Measurements from ENCODE around the gene BTBD9. TPM values are rescaled to one million over a fixed set of nuclear protein-coding genes. Genes with fewer than 3 reads are reported as not detected.

BTBD9 gene
- total RNA-seq, 4 donors from 2014 or later, result 9.2 to 16.3 (median 11.6) TPM

- Histone ChIP-seq H3K27me3 (no peaks in the 10 kb centered on the region), H3K4me3 (no peak overlapping the region), H3K36me3 (no peaks in the 10 kb centered on the region), H3K4me1 (no peaks in the 10 kb centered on the region), H3K27ac (no peak overlapping the region), H3K9me3 (no peaks in the 10 kb centered on the region)
- 89 to 91% methylated on average over 3 of the region's 3 CpGs for WGBS, 2 donors
- intact Hi-C loops (cut with DNase I), result no loop called here
- no peak for TF ChIP-seq POLR2A (IDR thresholded peaks at IDR 0.05)
- TF ChIP-seq, protein P1, sequence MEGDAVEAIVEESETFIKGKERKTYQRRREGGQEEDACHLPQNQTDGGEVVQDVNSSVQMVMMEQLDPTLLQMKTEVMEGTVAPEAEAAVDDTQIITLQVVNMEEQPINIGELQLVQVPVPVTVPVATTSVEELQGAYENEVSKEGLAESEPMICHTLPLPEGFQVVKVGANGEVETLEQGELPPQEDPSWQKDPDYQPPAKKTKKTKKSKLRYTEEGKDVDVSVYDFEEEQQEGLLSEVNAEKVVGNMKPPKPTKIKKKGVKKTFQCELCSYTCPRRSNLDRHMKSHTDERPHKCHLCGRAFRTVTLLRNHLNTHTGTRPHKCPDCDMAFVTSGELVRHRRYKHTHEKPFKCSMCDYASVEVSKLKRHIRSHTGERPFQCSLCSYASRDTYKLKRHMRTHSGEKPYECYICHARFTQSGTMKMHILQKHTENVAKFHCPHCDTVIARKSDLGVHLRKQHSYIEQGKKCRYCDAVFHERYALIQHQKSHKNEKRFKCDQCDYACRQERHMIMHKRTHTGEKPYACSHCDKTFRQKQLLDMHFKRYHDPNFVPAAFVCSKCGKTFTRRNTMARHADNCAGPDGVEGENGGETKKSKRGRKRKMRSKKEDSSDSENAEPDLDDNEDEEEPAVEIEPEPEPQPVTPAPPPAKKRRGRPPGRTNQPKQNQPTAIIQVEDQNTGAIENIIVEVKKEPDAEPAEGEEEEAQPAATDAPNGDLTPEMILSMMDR (IDR thresholded peaks at IDR 0.05), result no peak
- no peak for DNase-seq
Measured at GRCh38 chr6:38460186-38460585, 179.5 kb downstream of the BTBD9 start.

GRCh38 chr6:38459291-38459690 lies 180.4 kb downstream of the BTBD9 start:
- no peak overlapping the region for H3K4me3 ChIP-seq
- H3K27ac ChIP-seq, result no peak overlapping the region
- no peaks in the 10 kb centered on the region for H3K4me1 ChIP-seq
- H3K9me3 ChIP-seq, result no peaks in the 10 kb centered on the region
- no peaks in the 10 kb centered on the region for H3K36me3 ChIP-seq
- intact Hi-C loops (cut with DNase I), result no loop called here
- H3K27me3 ChIP-seq, result no peaks in the 10 kb centered on the region
- no peak for DNase-seq
- WGBS, 2 donors, result 84 to 93% methylated on average over 2 of the region's 2 CpGs
- TF ChIP-seq, protein P1 (IDR thresholded peaks at IDR 0.05), result no peak
- no peak for TF ChIP-seq POLR2A (IDR thresholded peaks at IDR 0.05)

DNA sequence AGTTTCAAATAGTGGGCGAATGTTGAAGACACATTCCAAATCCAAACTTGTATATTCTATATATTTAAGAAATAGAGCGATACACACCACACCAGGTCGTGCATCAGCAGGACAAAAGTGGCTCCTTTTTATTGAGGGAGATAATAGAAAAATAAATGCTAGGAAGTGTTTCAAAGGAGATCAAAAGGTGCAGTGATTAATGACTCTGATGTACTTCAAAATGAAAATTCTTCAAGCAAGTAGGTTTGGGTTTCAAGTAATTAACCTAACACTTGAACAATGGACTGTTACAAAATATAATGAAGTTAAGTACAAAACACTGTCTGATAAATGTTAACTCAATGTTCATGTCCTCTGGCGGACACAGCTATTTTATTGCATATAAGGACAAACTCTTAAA lies 185.9 kb downstream of the BTBD9 start:
- TF ChIP-seq, protein P1 (IDR thresholded peaks at IDR 0.05), result no peak
- no peak for TF ChIP-seq POLR2A (IDR thresholded peaks at IDR 0.05)
- Histone ChIP-seq H3K36me3 (no peaks in the 10 kb centered on the region), H3K27ac (no peak overlapping the region), H3K27me3 (no peaks in the 10 kb centered on the region), H3K4me3 (no peak overlapping the region), H3K4me1 (no peaks in the 10 kb centered on the region), H3K9me3 (no peaks in the 10 kb centered on the region)
- no peak for DNase-seq
- 87 to 90% methylated on average over 4 of the region's 4 CpGs for WGBS, 2 donors
- intact Hi-C loops (cut with DNase I), result no loop called here

DNA sequence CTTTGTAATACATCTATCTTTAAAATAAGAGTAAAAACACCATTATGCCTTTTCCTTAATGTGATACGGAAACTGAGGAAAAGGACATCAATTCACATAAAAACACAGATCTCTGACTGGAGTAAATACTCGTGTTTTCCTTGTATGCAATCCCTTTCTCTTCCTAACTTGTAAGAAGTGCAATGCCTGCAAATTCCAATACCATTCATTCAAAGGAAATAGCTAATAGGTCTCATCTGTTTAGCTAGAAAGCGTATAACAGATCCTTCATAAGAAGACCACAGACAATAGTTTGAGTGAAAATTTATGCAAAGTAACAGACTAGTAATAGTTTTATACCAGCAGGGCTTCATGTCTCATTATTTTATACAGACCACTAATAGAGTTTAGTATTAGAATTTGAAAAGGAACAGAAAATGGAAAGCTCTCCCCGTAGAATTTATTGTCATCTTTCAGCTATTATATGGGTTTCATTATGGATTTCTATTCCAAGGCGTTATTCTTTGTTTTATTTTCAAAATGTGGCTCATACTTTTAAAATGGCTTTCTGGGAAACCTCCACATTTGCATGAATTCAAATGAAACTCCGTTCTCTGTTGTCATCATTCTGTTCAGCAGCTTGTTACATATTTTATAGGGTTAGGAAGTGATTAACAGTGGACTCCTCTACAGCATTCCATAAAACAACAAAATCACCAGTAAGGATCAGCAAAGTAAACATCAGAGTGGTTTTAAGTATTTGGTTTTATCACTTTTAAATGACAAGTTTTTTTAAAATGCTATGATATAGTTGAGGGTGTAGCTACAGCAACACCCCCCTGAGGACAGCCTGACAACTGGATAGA lies 186.7 kb downstream of the BTBD9 start:
- Histone ChIP-seq H3K36me3 (no peaks in the 10 kb centered on the region), H3K4me1 (no peaks in the 10 kb centered on the region), H3K27ac (no peak overlapping the region), H3K27me3 (no peaks in the 10 kb centered on the region), H3K4me3 (no peak overlapping the region), H3K9me3 (no peaks in the 10 kb centered on the region)
- DNase-seq, result no peak
- 84 to 85% methylated on average over 6 of the region's 6 CpGs for WGBS, 2 donors
- intact Hi-C loops (cut with DNase I), result no loop called here
- TF ChIP-seq, protein P1 (IDR thresholded peaks at IDR 0.05), result no peak
- no peak for TF ChIP-seq POLR2A (IDR thresholded peaks at IDR 0.05)

DNA sequence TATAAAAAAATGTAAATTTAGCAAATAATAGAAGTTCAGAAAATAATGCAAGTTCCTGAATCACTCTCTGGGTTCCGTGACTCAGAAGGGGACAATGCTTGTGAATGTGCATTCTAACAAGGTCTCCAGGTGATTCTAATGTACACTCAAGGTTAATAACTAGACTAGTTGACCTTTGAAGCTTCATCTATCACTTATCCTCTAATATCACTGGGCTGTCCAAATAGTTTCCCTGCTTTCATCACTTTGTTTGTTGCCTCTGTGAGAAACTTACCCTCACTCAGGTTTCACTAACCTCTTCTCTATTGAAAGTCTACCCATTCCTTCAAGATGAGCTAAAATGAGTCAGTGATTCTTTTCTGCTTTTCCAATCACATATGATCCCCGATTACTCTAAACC lies 189.0 kb downstream of the BTBD9 start:
- intact Hi-C loops (cut with DNase I), result no loop called here
- WGBS, 2 donors, result 81 to 93% methylated on average over 2 of the region's 2 CpGs
- Histone ChIP-seq H3K27me3 (no peaks in the 10 kb centered on the region), H3K36me3 (no peaks in the 10 kb centered on the region), H3K4me1 (no peaks in the 10 kb centered on the region), H3K4me3 (no peak overlapping the region), H3K9me3 (no peaks in the 10 kb centered on the region), H3K27ac (no peak overlapping the region)
- no peak for DNase-seq
- TF ChIP-seq, protein P1 (IDR thresholded peaks at IDR 0.05), result no peak
- TF ChIP-seq POLR2A (IDR thresholded peaks at IDR 0.05), result no peak
